Activated CD8-positive, alpha-beta memory T cell treated with anti-CD3 and anti-CD28 coated beads, Interleukin-2, amount 50 U/mL, for 1 hour (primary cell): ENCODE results near the gene PHF20.
"Not testable (repeated sequence)": the region's sequence is repeated elsewhere in the genome, so short reads cannot be mapped to it uniquely, and the experiment has no call there.

ENCODE experiments used
- DNase-seq: peaks from one replicate; pipeline ENCODE4 v3.0.0-alpha.2; 2020; ENCODE audit errors: extremely low read depth

PHF20 gene

DNA sequence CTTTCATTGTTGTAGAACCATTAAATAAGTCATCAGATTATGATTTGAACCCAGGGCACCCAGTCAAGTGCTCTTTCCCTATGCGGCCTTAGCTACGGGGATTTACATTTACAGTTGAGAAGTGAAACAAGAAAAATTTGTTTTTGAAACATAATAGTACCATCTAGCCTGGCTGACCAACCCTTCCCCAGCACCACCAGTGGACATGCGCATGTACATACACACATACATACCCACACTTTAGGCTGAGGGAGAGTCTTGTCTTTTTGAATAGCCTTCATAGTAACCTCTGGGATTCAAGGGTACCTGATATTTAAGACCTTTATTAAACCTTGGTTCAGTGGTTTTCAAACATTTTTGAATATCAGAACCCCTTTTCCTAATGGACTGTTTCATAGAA, 148.7 kb downstream of the PHF20 start:
- DNase-seq = no peak

DNA sequence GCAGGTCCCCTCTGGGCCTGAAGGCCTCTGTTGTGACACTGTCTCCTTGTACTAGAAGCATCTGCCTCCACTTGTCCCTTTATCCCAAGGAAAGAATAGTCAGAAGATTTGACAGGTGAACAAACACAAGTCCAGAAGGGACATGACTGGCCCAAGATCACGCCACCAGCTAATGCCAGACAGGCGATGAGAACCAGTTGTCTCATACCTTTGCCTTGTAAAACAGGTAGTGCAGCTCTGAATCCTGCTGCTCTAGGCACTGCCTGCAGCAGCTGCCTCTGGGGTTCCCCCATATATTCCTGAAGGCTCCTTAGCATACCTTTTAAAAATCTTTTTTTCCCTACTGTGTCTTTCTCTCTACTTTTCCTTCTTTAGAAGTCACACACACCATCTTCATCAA, 157.5 kb downstream of the PHF20 start:
- DNase-seq = no peak

GRCh38 chr20:35934050-35934449, 162.2 kb downstream of the PHF20 start:
- DNase-seq = no peak

DNA sequence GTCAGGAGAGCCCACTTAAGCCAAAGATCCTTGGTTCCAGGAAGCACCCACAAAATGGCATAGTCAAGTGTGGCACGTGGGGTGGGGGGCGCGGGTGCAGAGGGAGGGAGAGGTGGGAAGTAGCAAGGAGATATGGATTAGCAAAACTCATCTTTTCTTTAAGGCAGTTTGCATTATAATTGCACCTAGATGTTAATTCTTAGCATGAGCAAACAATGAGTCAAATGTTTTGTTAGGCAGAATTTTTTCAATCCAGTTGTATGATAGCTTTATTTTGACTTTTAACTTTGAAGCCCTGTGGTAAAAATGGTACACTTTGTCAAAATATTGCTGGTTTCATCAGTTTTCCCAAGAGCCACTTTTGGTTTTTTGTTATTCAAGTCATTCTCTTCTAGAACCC, 167.4 kb downstream of the PHF20 start:
- no peak for DNase-seq

- no peak for DNase-seq
Observed at GRCh38 chr20:35941620-35942019, 169.8 kb downstream of the PHF20 start.

GRCh38 chr20:35942243-35942642, 170.4 kb downstream of the PHF20 start:
- DNase-seq = no peak

GRCh38 chr20:35947489-35947888, 175.7 kb downstream of the PHF20 start:
- DNase-seq = no peak

DNA sequence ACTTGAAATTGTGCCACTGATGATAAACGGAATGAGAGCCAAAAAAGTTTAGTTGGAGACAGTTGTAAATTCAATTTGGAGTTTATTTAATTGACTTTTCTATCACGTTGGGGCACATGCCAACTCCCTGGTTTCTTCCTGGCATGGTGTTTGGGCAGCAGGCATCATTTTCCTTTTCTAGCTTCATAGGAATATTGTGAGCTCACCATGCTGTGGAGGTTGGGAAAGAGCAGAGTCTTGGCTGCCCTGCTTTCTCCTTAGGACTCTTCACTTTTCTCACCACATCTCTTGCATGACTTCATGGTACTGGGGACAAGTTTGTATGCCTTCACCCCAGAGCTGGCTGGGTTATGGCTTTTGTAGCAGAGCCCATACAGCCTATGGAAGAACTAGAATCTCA, 176.1 kb downstream of the PHF20 start:
- no peak for DNase-seq

DNA sequence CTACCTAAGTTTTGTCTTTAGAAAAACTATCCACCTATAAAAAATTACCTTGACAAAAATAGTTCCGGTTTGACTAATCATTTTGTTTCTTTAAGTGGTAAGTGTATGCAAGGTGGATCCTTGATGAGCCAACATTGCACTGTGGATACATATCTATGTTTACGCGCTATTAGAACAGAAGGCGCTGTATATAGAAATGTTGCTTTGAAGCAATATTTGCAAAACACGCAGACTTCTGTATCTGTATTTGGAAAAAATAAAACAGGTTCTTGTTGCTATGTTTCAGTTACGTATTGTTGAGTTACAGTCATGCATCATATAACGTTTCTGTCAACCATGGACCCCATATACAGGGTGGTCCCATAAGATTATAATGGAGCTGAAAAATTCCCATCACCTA, 178.3 kb downstream of the PHF20 start:
- DNase-seq = no peak

DNA sequence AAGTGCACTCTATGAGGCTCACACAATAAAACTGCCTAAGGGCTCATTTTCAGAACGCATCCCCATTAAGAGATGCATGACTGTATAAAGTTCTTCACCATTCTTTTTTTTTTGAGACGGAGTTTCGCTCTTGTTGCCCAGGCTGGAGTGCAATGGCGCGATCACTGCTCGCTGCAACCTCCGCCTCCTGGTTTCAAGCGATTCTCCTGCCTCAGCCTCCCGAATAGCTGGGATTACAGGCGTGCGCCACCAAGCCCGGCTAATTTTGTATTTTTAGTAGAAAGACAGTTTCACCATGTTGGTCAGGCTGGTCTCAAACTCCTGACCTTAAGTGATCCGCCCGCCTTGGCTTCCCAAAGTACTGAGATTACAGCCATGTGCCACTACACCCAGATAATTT, 180.3 kb downstream of the PHF20 start:
- DNase-seq = not testable (repeated sequence)

GRCh38 chr20:35952480-35953386, 180.9 kb downstream of the PHF20 start:
- no peak for DNase-seq

GRCh38 chr20:35953387-35954199, 181.8 kb downstream of the PHF20 start:
- no peak for DNase-seq

DNA sequence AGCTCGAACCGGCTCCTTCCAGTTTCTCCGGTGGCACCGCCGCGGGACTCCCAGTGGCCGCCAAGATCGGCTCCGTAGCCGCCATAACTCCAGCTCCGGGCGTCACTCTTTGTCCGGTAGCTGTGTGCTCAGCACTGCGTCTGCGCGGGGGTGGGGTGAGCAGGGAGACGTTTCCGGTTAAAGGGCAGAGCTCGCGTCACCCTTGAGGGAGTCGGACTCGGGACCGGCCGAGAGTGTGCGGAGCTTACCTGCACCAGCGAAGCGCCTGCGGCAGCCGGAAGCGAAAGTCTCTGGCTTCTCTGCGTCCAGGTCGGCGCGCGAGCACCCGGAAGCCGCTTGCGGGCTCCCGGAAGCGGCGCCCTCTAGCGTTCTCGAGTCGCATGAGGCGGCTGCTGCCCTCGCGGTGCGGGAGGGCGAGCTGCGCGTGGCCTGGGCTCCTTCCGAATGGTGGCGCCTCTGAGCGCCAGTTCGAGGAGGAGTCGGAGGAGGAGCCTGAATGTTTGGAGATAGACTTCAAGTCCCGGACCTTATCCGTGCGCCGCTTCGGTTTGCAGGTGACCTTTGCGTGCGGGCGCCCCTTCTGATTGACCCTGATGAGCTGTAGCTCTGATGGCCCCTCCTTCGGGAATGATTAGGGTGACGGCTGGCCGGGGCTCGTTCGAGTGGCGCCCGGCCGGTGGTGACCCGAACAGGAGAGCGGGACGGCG, 182.5 kb downstream of the PHF20 start, which contains the start of gene SCAND1:
Gene SCAND1, minus strand, starts transcription at position 303 of the 707 bp plus-strand sequence. Its CDS starts 218 bp downstream, at position 85.
- DNase-seq = peak; percentile 96

GRCh38 chr20:35954907-35955251, 183.1 kb downstream of the PHF20 start:
- DNase-seq = peak; percentile 10

- no peak for DNase-seq
Observed at GRCh38 chr20:35956616-35957015, 184.8 kb downstream of the PHF20 start.

DNA sequence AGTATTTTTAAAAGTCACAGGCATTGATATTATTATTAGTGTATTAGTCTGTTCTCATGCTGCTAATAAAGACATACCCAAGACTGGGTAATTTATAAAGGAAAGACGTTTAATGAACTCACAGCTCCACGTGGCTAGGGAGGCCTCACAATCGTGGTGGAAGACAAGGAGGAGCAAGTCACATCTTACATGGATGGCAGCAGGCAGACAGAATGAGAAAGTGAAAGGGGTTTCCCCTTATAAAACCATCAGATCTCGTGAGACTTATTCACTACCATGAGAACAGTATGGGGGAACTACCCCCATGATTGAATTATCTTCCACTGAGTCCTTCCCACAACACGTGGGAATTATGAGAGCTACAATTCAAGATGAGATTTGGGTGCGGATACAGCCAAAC, 187.5 kb downstream of the PHF20 start:
- not testable (repeated sequence) for DNase-seq

DNA sequence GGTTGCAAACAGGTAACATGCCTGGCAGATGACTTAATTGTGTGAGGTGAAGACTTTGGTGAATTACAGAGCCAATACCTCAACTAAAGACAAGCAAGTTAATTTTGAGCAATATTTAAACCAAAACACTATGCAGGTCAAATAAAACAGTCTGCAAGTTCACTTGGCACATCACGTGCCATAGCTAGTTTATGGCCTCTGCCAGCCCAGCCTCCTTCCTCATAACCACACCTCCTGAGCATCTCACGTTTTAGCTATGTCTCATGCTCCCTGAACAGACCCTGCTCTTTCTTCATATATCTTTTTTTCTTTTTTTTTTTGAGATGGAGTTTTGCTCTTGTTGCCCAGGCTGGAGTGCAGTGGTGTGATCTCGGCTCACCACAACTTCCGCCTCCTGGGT, 192.1 kb downstream of the PHF20 start:
- DNase-seq = no peak

DNA sequence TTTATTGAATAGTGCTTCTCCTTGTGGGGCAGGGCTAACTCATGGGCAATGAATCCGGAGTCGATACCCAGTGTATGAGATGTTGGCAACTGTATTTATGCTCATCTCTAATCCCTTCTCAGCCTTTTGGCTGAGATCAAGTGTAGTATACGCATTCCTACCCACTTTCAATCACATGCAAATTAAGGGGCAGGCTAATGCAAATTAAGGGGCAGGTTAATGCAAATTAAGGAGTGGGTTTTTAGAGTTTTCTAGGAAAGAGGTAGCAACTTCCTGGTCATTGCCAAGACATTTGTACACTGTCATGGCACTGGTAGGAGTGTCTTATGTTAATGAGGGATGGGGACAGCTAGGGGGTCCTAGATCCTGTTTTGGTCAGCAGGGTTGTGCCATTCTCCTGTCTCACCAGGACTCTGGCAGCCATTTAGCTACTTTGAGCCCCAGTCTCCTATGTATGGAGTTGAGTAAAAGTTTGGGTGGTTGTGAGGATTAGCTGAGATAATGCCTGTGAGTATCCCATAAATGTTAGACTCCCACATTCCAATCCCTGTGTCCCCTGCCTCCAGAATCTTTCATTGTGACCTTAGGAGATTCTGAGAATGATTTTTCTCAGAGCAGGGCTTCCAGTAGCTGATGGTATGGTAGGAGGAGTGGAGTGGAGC, 196.3 kb downstream of the PHF20 start, which contains the start of gene CNBD2:
Gene CNBD2, plus strand, starts transcription at position 612 of the 662 bp plus-strand sequence. CDS start 173 bp downstream, outside the sequence.
- no peak for DNase-seq

DNA sequence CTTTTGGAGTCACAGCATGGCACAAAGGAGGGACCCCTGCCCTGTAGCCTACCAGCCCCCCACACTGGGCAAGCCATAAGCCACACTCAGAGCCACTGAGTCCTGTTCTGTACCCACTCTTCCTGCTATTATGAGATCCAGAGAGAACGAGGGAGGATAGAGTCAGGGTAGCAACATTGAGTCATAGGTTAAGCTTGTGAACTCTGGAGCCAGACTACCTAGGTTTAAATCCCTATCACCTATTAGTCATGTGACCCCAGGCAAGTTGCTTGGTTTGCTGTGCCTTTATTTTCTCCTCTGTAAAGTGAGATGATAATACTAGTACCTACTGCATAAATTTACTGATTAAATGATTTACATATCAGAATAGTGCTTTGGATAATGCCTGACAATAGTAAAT, 197.1 kb downstream of the PHF20 start:
- no peak for DNase-seq

- no peak for DNase-seq
Observed at GRCh38 chr20:35971981-35972380, 200.2 kb downstream of the PHF20 start.

DNA sequence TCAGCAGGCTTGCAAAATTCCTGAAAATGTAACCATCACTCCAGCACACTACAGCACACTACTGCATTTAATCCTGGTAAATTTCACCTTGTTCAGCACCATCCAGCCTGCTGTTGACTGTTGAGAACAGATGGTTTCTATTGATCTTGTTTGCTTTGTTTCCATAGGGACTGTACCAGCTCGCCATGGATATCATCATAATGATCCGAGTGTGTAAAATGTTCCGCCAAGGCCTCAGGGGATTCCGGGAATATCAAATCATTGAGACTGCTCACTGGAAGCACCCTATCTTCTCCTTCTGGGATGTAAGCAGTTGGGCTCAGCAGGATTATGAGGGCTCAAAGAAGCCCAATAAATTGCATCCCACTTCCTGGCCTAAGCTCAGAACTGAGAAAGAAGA, 200.6 kb downstream of the PHF20 start:
- DNase-seq = no peak

GRCh38 chr20:35974256-35974655, 202.4 kb downstream of the PHF20 start:
- DNase-seq = no peak
